ENCODE measurements around the gene IDS.
"Not testable (repeated sequence)": the region's sequence is repeated elsewhere in the genome, so short reads cannot be mapped to it uniquely, and the experiment has no call there.

IDS gene

GRCh38 chrX:149497054-149497453 is 8.1 kb downstream of the IDS start:
- DNase-seq: no peak

- DNase-seq: no peak
Measured at GRCh38 chrX:149495573-149496071, 9.5 kb downstream of the IDS start.

GRCh38 chrX:149494844-149495565 is 10.1 kb downstream of the IDS start:
- DNase-seq: no peak

- DNase-seq: no peak
Measured at GRCh38 chrX:149493567-149494562, 11.2 kb downstream of the IDS start.

GRCh38 chrX:149491812-149492211 is 13.3 kb downstream of the IDS start:
- no peak for DNase-seq

GRCh38 chrX:149490100-149490499 is 15.0 kb downstream of the IDS start:
- no peak for DNase-seq

DNA sequence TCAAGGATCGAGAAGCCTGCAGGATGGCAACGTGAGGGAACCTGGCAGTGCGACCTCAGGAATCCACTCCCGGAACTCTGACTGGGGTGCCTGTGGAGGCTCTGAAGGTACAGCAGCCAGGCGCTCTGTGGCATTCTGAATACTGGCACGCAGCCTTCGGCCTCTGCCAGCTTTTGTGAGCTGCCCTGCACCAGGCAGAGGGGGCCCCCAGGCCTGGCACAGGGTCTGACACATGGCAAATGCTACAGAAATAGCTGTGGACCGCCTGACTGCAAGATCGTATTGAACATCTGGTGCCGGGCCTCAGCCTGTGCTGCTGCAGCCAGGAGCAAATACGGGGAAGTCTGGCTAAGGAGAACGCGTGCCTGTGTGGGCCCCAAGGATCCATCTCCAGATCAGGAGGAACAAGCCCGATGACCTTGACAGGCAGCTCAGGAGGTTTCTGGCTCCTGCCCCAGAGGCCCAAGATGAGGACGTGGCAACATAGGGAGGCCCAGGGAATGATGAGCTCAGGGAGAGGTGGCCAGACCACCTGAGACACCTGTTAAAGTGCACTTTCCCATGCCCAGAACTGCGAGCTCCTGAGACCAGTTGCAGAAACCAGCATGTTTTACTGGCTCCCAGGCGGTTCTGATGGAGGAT is 16.6 kb downstream of the IDS start:
- DNase-seq: not testable (repeated sequence)

GRCh38 chrX:149488008-149488407 is 17.1 kb downstream of the IDS start:
- not testable (repeated sequence) for DNase-seq

- no peak for DNase-seq
Measured at GRCh38 chrX:149487292-149487691, 17.8 kb downstream of the IDS start.

GRCh38 chrX:149476513-149476912 is 28.6 kb downstream of the IDS start:
- no peak for DNase-seq

DNA sequence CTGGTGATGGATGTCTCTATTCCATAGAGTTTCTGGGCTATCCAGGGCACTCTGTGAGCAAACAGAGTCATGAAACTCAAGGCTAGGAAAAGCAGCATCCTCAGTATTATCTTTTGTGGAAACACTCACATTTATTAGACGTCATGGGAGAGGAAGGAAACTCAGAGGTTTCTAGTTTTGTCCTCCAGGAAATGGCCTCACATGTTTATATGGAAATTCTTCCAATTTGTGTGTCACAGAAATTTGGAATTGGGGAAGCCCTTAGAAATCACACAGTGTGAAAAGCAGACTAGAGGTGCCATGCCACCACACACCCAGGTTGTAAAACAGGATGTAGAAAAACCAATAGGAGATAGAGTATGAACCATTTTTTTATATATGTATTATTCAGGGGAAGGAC is 31.1 kb downstream of the IDS start:
- DNase-seq: no peak

GRCh38 chrX:149473092-149473491 is 32.0 kb downstream of the IDS start:
- DNase-seq: no peak

GRCh38 chrX:149472625-149473024 is 32.5 kb downstream of the IDS start:
- no peak for DNase-seq

DNA sequence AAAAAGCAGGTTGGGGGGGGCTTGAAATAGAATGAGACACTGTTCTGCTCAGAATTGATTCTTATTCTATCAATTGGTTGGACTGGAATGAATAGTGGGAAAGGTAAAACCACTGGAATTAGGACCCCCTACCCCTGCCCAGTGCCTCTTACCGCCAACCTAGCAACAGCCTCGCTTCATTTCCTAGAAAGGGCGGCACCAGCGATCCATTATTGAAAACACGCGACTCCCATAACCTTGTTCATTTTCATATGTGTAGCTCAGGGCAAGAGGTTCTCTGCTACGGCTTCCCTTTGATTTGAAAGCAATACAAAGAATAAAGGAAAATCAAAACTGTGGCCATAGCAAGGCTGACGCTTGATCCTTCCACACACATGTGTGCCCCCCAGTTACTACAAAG is 33.7 kb downstream of the IDS start:
- no peak for DNase-seq

GRCh38 chrX:149470955-149471354 is 34.2 kb downstream of the IDS start:
- peak; percentile 90 for DNase-seq

DNA sequence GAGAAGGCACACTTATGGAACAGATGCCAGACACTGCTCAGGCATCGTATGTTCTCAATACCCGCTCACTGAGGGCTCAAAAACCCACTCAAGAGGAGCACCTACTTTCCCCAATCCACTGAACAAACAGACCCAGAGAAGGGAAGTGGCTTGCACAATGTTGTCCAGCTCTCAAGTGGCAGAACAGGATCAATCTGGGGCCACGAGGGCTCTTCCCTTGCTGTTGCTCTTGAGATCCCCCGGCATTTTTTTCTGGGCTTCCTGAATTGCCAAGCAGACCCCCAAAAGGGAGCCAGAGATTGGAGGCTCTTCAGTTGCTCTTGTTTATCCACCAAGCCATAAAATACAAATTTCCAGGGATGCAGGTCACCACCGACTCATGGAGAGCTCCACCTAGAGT is 35.7 kb downstream of the IDS start:
- no peak for DNase-seq

GRCh38 chrX:149467920-149468319 is 37.2 kb downstream of the IDS start:
- no peak for DNase-seq

DNA sequence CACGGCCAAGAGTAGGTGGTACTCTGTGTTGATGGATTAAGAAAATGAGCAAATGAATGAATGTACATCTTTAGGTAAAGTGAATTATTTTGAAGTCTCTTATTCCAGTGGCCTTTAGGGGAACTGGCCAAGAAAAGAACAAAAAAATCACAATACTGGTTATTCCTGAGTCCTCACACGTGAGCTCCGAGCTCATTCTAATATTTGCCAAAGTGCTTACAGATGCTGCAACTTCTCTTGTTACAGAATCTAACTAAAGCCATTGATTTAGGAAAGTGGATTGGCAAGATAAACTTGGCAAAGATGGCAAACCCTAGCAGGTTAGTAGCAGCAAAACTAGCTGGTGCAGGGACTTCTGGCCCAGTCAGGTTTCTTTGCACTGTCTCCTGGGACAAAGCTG is 37.6 kb downstream of the IDS start:
- DNase-seq: no peak

DNA sequence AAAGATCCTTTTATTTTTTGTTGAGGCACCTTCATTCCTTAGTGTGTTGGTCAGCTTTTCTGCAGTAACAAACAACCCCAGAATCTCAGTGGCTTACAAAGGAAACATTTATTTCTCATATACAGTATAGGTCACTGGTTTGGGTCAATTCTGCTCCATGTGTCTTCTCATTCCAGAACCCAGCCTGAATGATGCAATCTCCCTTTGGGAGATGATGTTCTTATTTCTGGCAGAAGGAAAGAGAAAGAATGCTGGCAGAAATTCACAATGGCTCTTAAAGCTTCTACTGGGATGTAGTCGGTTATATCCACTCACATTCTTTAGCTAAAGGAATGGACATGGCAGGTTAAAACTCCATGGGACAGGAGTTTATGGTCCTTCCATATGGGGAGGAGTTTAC is 42.3 kb downstream of the IDS start:
- no peak for DNase-seq

DNA sequence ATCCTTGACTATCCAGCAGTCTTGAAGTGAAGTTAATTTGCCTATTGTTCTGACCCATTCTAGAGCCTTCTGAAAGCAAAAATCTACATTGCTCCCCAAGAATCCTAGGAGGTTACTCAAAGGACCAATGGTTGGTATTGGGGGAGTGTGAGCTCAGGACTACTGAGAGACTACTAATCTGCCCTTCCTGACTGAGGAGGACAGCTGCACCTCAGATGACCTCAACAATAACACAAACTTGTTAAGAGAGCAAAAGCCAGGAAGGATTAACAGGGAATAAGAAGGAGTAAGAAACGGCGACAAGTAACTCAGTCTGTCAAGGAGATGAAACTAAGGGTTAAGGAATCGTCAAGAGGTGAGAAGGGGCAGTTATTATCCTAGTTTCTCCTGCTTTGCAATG is 43.4 kb downstream of the IDS start:
- DNase-seq: no peak

DNA sequence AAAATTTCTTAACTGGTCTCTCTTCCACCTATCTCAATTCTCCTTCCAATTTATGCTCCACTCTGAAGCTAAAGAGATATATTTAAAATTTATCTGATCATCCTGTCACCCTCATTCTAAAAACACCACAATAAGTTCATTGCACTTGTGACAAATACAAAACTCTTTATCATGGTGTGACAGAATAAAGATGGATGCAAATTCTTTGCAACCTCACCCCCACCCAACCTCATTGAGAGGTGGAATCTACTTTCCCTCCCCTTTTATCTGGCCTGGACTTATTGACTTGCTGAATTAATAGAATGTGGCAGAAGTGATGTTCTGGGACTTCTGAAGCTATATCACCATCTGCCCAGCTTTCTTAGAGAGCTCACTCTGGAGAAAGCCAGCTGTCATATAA is 46.5 kb downstream of the IDS start:
- no peak for DNase-seq

DNA sequence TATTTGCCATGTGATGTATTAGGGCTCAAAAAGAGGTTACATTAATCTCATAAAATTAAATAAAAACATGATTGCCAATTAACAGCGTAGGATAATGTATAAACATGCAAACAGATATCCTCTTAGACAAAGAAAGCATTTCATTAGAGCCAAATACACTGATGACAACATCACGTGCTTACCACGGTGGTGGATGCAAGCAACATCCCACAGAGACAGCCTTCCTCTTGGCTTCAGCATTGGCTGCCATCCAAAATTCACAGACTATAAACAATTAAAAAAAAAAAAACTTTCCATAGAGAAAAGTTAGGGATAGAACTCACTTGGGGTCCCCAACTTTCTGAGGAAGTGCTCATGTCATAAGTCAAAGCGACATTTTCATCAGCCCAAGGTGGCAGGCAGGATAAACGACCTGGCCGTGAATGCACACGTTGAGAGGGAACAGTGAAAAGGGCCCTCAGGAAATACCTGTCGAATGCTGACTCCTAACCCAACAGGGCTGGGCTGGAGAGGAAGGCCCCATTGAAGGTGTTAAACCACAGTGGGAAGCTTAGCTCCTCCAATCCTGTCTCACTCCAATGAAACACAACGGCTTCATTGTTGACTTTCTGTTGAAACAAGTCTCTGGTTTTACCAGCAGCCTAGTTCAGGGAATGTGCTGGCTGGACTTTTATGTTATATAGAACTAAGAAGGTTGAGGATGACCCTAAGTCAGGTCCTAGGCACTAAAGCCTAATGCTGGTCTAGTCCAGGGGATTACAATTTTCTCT is 48.4 kb downstream of the IDS start:
- DNase-seq: no peak

DNA sequence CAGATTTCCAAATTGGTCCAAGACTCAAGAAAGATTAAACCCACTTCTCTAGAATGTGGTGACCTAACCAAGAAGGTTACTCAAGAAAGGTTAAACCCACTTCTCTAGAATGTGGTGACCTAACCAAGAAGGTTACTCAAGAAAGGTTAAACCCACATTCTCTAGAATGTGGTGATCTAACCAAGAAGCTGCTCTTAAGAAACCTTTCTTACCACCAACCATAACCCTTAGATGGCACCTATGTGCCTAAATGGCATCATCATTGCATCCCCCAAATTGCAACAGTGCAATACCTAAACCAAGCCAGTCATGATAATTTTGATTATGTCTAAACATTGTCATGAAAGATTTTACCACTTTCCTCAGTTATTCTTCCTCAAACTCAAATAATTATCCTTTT is 49.2 kb downstream of the IDS start:
- DNase-seq: no peak
